ENCODE results near the gene IGSF21. TPM values are rescaled to one million over a fixed set of nuclear protein-coding genes. Genes with fewer than 3 reads are reported as not detected.

Gene IGSF21
- total and polyA plus RNA-seq, 5 donors from 2014 or later, result not detected

GRCh38 chr1:18408656-18409370 lies 301.2 kb downstream of the IGSF21 start:
- no peaks in the 10 kb centered on the region for H3K36me3 Mint-ChIP-seq
- DNase-seq (no peak), ATAC-seq (ENCODE audit: low read depth in 2 of 2) (no peak)
- H3K27ac ChIP-seq (ENCODE audit: insufficient read depth, low read length, poor library complexity, severe bottlenecking), result no peak overlapping the region
- no peaks in the 10 kb centered on the region for H3K27me3 ChIP-seq (ENCODE audit: control insufficient read depth, insufficient read depth, low read length)
- H3K27ac Mint-ChIP-seq, result no peak overlapping the region
- H3K4me1 ChIP-seq (ENCODE audit: control insufficient read depth, insufficient read depth, low read length, poor library complexity, severe bottlenecking), result no peaks in the 10 kb centered on the region
- H3K4me3 Mint-ChIP-seq, result no peak overlapping the region
- no peaks in the 10 kb centered on the region for H3K27me3 Mint-ChIP-seq
- H3K4me3 ChIP-seq (ENCODE audit: low read depth, low read length), result no peak overlapping the region
- no peaks in the 10 kb centered on the region for H3K36me3 ChIP-seq (ENCODE audit: control insufficient read depth, insufficient read depth, low read length)
- H3K9me3 Mint-ChIP-seq, result peaks cover 0 to 8% (median 2%) of the 10 kb centered on the region in 7 donors
- H3K4me1 Mint-ChIP-seq, result no peaks in the 10 kb centered on the region
- no peaks in the 10 kb centered on the region for H3K9me3 ChIP-seq (ENCODE audit: control insufficient read depth in 2 of 2, low read length in 2 of 2)

DNA sequence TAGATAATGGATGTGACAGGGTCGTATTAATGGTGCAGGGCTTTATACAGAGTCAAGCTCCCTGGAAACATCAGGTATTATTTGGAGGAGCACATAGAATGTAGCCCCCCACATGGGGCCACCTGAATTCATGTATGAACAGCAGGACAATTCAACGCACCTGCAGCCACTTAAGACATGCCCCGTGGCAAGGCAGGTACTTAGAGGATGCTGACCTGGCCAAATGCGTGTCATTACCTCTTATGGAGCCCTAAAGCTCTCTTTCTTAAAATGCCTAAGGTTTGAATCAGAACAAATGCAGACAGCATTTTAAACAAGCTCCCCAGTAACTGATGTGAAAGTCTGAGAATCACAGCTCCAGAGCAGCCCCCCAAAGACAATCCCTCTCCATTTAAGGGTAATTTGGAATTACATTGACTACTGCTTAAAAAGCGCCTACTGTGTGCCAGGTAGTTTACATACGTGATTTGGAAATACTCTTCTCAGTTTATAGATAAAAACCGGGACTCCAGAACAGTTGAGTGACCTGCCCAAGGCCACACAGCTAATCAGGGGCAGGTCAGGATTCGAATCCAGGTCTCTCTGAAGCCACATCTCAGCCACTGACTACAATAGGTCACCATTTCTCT lies 302.1 kb downstream of the IGSF21 start:
- no peaks in the 10 kb centered on the region for H3K36me3 Mint-ChIP-seq
- DNase-seq, result no peak
- H3K27ac Mint-ChIP-seq, result no peak overlapping the region

DNA sequence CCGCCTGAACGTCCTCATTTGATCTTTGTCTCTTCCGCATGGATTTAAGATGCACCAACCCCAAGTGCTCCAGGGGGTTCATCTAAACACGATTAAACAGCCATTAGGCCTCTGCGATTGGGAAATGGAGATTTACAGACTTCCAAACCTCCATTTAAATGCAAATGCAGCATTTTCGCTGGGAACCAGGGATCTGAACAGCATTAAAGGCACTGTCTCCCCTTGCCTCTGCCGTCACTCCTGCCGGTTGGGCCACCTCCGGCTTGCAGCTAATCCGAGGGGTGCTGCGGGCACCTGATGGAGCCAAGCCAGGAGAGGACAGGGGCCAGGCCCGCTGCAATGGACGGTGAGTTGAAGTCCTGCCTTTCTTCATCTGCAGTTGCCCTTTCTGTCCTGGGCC lies 302.8 kb downstream of the IGSF21 start:
- no peaks in the 10 kb centered on the region for H3K4me1 Mint-ChIP-seq
- Histone ChIP-seq H3K4me3 (ENCODE audit: low read depth, low read length) (no peak overlapping the region), H3K27ac (ENCODE audit: insufficient read depth, low read length, poor library complexity, severe bottlenecking) (no peak overlapping the region), H3K27me3 (ENCODE audit: control insufficient read depth, insufficient read depth, low read length) (no peaks in the 10 kb centered on the region), H3K4me1 (ENCODE audit: control insufficient read depth, insufficient read depth, low read length, poor library complexity, severe bottlenecking) (no peaks in the 10 kb centered on the region), H3K9me3 (ENCODE audit: control insufficient read depth in 2 of 2, low read length in 2 of 2) (no peaks in the 10 kb centered on the region), H3K36me3 (ENCODE audit: control insufficient read depth, insufficient read depth, low read length) (no peaks in the 10 kb centered on the region)
- H3K4me3 Mint-ChIP-seq, result no peak overlapping the region
- no peaks in the 10 kb centered on the region for H3K27me3 Mint-ChIP-seq
- peaks cover 0 to 13% (median 4%) of the 10 kb centered on the region in 7 donors for H3K9me3 Mint-ChIP-seq
- ATAC-seq (ENCODE audit: low read depth in 2 of 2) (no peak), DNase-seq (no peak)
- no peak overlapping the region for H3K27ac Mint-ChIP-seq
- no peaks in the 10 kb centered on the region for H3K36me3 Mint-ChIP-seq

More for the DNA sequence above, 302.1 kb downstream of the IGSF21 start:
- H3K4me3 Mint-ChIP-seq, result no peak overlapping the region
- Histone ChIP-seq H3K36me3 (ENCODE audit: control insufficient read depth, insufficient read depth, low read length) (no peaks in the 10 kb centered on the region), H3K4me1 (ENCODE audit: control insufficient read depth, insufficient read depth, low read length, poor library complexity, severe bottlenecking) (no peaks in the 10 kb centered on the region), H3K4me3 (ENCODE audit: low read depth, low read length) (no peak overlapping the region), H3K27ac (ENCODE audit: insufficient read depth, low read length, poor library complexity, severe bottlenecking) (no peak overlapping the region), H3K27me3 (ENCODE audit: control insufficient read depth, insufficient read depth, low read length) (no peaks in the 10 kb centered on the region), H3K9me3 (ENCODE audit: control insufficient read depth in 2 of 2, low read length in 2 of 2) (no peaks in the 10 kb centered on the region)
- H3K9me3 Mint-ChIP-seq, result peaks cover 0 to 10% (median 4%) of the 10 kb centered on the region in 7 donors
- H3K27me3 Mint-ChIP-seq, result no peaks in the 10 kb centered on the region
- ATAC-seq (ENCODE audit: low read depth in 2 of 2), result no peak
- no peaks in the 10 kb centered on the region for H3K4me1 Mint-ChIP-seq

DNA sequence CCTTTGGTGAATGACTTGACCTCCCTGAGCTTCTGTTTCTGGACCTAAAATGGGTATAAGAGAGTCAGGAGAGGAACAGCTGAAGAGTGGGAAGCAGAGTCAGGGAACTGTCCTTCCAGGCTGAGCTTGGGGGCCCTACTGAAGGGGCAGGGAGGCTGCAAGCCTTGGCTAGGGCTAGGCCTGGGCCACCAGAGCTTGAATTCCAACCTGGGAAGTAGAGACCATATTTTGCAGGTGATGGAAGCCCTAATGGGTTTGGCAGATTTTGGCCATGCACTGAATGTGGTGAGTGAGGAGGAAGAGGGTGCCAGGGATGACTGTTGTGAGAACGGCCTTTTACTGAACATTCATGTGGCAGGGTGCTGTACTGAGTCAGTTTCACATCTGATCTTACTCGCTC lies 303.7 kb downstream of the IGSF21 start:
- Mint-ChIP-seq H3K4me1 (no peaks in the 10 kb centered on the region), H3K9me3 (peaks cover 0 to 13% (median 4%) of the 10 kb centered on the region in 7 donors), H3K27me3 (peaks cover 4% of the 10 kb centered on the region), H3K4me3 (no peak overlapping the region), H3K27ac (no peak overlapping the region), H3K36me3 (no peaks in the 10 kb centered on the region)
- Histone ChIP-seq H3K4me3 (ENCODE audit: low read depth, low read length) (no peak overlapping the region), H3K27ac (ENCODE audit: insufficient read depth, low read length, poor library complexity, severe bottlenecking) (no peak overlapping the region), H3K27me3 (ENCODE audit: control insufficient read depth, insufficient read depth, low read length) (no peaks in the 10 kb centered on the region), H3K4me1 (ENCODE audit: control insufficient read depth, insufficient read depth, low read length, poor library complexity, severe bottlenecking) (no peaks in the 10 kb centered on the region), H3K36me3 (ENCODE audit: control insufficient read depth, insufficient read depth, low read length) (no peaks in the 10 kb centered on the region), H3K9me3 (ENCODE audit: control insufficient read depth in 2 of 2, low read length in 2 of 2) (no peaks in the 10 kb centered on the region)
- DNase-seq, result no peak
- ATAC-seq (ENCODE audit: low read depth in 2 of 2), result no peak

DNA sequence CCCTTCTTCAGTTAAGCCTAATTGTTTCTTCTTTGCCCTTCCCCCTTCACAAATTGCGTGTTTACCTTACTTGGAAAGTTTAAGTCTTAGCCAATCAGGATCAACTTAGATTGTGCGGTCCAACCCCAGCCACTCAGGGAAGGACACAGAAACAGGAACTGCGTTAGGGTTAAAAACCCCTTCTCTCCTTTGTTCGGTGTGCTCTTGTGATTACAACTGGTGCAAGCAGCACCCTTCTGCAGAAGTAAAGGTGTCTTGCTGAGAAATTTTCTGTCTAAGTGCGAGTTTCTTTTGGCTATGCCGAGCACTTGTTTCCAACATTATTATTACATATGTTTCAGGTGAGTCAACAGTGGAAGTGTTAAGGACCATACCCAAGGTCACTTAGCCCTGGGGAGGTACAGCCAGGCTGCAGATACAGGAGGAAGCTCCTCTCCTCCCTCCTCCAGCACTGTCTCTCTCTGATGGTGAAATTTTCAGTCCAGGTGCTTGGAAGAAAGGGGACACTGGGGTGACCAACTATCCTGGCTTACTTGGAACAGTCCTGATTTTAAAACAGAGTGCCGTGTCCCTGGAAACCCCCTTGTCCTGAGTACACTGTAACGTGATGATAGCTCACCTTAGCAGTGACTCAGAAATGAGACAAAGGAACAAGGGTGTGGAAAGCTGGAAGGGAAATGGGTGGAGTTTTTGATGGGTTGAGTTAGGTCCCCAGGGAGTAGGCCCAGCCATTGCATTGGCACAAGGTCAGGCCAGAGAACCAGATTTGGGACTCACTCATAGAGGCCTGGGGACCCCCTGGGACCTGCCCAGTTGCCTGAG lies 304.4 kb downstream of the IGSF21 start:
- DNase-seq (no peak), ATAC-seq (ENCODE audit: low read depth in 2 of 2) (no peak)
- Histone ChIP-seq H3K36me3 (ENCODE audit: control insufficient read depth, insufficient read depth, low read length) (no peaks in the 10 kb centered on the region), H3K27ac (ENCODE audit: insufficient read depth, low read length, poor library complexity, severe bottlenecking) (no peak overlapping the region), H3K27me3 (ENCODE audit: control insufficient read depth, insufficient read depth, low read length) (no peaks in the 10 kb centered on the region), H3K4me1 (ENCODE audit: control insufficient read depth, insufficient read depth, low read length, poor library complexity, severe bottlenecking) (no peaks in the 10 kb centered on the region), H3K9me3 (ENCODE audit: control insufficient read depth in 2 of 2, low read length in 2 of 2) (no peaks in the 10 kb centered on the region), H3K4me3 (ENCODE audit: low read depth, low read length) (no peak overlapping the region)
- H3K27ac Mint-ChIP-seq, result no peak overlapping the region
- H3K4me1 Mint-ChIP-seq, result no peaks in the 10 kb centered on the region
- no peaks in the 10 kb centered on the region for H3K36me3 Mint-ChIP-seq
- peaks cover 0 to 13% (median 4%) of the 10 kb centered on the region in 7 donors for H3K9me3 Mint-ChIP-seq
- peaks cover 4% of the 10 kb centered on the region for H3K27me3 Mint-ChIP-seq
- H3K4me3 Mint-ChIP-seq, result no peak overlapping the region

DNA sequence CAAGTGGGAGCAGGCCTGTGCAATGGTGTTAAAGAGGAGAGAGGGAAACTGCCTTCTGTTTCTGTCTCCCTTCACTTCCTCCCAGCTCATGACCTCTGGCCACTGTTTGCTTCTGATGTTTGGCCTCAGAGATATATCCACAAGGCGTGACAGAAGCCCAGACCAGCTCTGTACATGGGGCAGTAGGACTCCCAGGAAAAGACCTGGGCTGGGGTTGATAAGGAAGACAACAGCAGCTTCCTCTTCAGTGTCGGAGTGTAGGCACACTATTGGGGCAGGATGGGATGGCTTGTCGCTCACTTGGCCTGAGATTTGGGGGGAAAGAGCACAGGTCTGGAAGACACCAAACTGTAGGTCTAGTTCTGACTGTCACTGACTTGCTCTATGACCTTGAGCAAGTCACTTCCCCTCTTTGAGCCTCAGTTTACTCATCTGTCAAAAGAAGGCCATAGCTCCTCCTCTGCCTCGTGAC lies 305.3 kb downstream of the IGSF21 start:
- no peak for DNase-seq
- Mint-ChIP-seq H3K9me3 (peaks cover 0 to 13% (median 4%) of the 10 kb centered on the region in 7 donors), H3K27me3 (peaks cover 12% of the 10 kb centered on the region), H3K36me3 (no peaks in the 10 kb centered on the region), H3K27ac (no peak overlapping the region), H3K4me3 (no peak overlapping the region), H3K4me1 (no peaks in the 10 kb centered on the region)
- no peaks in the 10 kb centered on the region for H3K4me1 ChIP-seq (ENCODE audit: control insufficient read depth, insufficient read depth, low read length, poor library complexity, severe bottlenecking)
- H3K27me3 ChIP-seq (ENCODE audit: control insufficient read depth, insufficient read depth, low read length), result no peaks in the 10 kb centered on the region
- H3K9me3 ChIP-seq (ENCODE audit: control insufficient read depth in 2 of 2, low read length in 2 of 2), result no peaks in the 10 kb centered on the region
- no peak overlapping the region for H3K4me3 ChIP-seq (ENCODE audit: low read depth, low read length)
- no peak for ATAC-seq (ENCODE audit: low read depth in 2 of 2)
- no peaks in the 10 kb centered on the region for H3K36me3 ChIP-seq (ENCODE audit: control insufficient read depth, insufficient read depth, low read length)
- no peak overlapping the region for H3K27ac ChIP-seq (ENCODE audit: insufficient read depth, low read length, poor library complexity, severe bottlenecking)

DNA sequence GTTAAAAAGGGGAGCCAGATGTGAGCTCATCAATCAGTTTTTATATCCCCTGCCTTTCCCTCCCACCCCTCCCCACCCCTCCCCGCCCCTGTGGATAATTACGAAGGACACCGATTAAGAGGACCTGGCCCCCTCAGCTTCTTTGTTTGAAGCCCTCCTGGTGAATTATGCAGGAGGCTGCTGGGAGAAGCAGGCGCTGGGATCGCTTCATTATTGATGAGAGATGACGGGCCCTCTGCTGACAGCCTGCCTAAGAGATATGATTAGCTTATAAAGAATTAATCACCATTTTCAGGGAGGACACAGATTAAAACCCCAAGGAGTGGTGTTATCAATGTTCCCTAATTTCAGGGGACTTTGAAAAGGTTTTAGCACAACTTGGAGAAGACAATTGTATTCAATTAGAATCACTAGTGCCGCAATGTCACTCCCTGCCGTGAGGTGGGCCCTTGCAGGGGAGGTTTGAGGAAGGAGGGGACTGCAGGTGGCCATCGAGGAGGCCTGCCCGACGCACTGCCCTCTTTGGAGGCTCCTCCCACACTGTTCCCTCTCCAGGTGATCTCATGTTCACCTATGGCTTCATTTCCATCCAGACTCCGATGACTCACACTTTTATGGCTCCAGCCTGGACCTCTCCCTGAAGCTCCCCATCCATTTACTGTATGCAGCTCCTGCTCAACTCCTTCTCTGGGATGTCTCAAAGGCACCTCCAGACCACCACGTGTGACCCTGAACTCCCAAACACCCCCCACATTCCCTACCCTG lies 306.1 kb downstream of the IGSF21 start:
- Mint-ChIP-seq H3K27ac (no peak overlapping the region), H3K27me3 (peaks cover 14% of the 10 kb centered on the region), H3K9me3 (peaks cover 0 to 13% (median 4%) of the 10 kb centered on the region in 7 donors), H3K4me3 (no peak overlapping the region), H3K4me1 (no peaks in the 10 kb centered on the region), H3K36me3 (no peaks in the 10 kb centered on the region)
- H3K27me3 ChIP-seq (ENCODE audit: control insufficient read depth, insufficient read depth, low read length), result no peaks in the 10 kb centered on the region
- no peak overlapping the region for H3K27ac ChIP-seq (ENCODE audit: insufficient read depth, low read length, poor library complexity, severe bottlenecking)
- H3K9me3 ChIP-seq (ENCODE audit: control insufficient read depth in 2 of 2, low read length in 2 of 2), result no peaks in the 10 kb centered on the region
- DNase-seq (no peak), ATAC-seq (ENCODE audit: low read depth in 2 of 2) (no peak)
- H3K4me3 ChIP-seq (ENCODE audit: low read depth, low read length), result no peak overlapping the region
- no peaks in the 10 kb centered on the region for H3K4me1 ChIP-seq (ENCODE audit: control insufficient read depth, insufficient read depth, low read length, poor library complexity, severe bottlenecking)
- H3K36me3 ChIP-seq (ENCODE audit: control insufficient read depth, insufficient read depth, low read length), result no peaks in the 10 kb centered on the region
